Breast epithelium (tissue), 4 donors: ENCODE data around the gene NFE2L2. TPM values are rescaled to one million over a fixed set of nuclear protein-coding genes. Genes with fewer than 3 reads are reported as not detected.

ENCODE experiments used
- DNase-seq, 2 donors: peaks; one replicate each; pipeline ENCODE4 v3.0.0-alpha.2; 2019; ENCODE audit warnings: low spot score in 2 of 2
- H3K27ac ChIP-seq, 2 donors: fragments of 200-600 bp; sonication (generic) in 1 of 2; one replicate each; pipeline ENCODE4 v1.5.1; 2016 to 2019; ENCODE audit warnings: mild to moderate bottlenecking in 1 of 2
- H3K27me3 ChIP-seq, 2 donors: fragments of 200-600 bp; sonication (generic) in 1 of 2; one replicate each; pipeline versions ENCODE4 v1.5.1 to v1.6.0; 2017 to 2019; ENCODE audit warnings: control low read depth in 1 of 2, mild to moderate bottlenecking in 1 of 2
- H3K36me3 ChIP-seq: fragments of 200-600 bp; one replicate; pipeline ENCODE4 v1.5.1; 2019
- H3K4me1 ChIP-seq, 2 donors: fragments of 200-600 bp; sonication (generic); one replicate each; pipeline ENCODE4 v1.5.1; 2016 to 2019; ENCODE audit warnings: control low read depth in 1 of 2
- H3K4me3 ChIP-seq, 3 donors: fragments of 200-600 bp; sonication (generic); 1 replicate in 2 of 3; 2 replicates in 1 of 3; pipeline ENCODE4 v1.5.1; 2016 to 2019; ENCODE audit warnings: mild to moderate bottlenecking in 3 of 3, moderate library complexity in 2 of 3
- H3K9me3 ChIP-seq, 2 donors: fragments of 200-600 bp; sonication (generic) in 1 of 2; one replicate each; pipeline ENCODE4 v1.5.1; 2016 to 2019; ENCODE audit warnings: control low read depth in 1 of 2
- CTCF ChIP-seq, 3 donors: fragments of 450-650 bp; IDR thresholded peaks; one replicate each; pipeline ENCODE4 v1.5.1; 2016 to 2017; ENCODE audit warnings: antibody characterized with exemption in 3 of 3, mild to moderate bottlenecking in 3 of 3, moderate library complexity in 3 of 3
- POLR2A ChIP-seq: fragments of 450-650 bp; IDR thresholded peaks from one replicate; pipeline ENCODE4 v1.6.1; 2016; ENCODE audit warnings: antibody characterized with exemption, mild to moderate bottlenecking, moderate library complexity
- POLR2AphosphoS5 ChIP-seq, 3 donors: sonication (generic); formaldehyde crosslinking; IDR thresholded peaks; one replicate each; pipeline ENCODE4 v1.6.1; 2017; ENCODE audit warnings: antibody characterized with exemption in 3 of 3
- intact Hi-C: fragments of 100-400 bp; cut with DNase I; formaldehyde crosslinking; loops from one replicate; pipeline ENCODE4 v1.15.1; 2023; ENCODE audit warnings: low total_unique reads
- total RNA-seq, 3 donors: library from RNA; depleted of rRNA; stranded (reverse); fragments of >200 nt; gene quantifications; one replicate each; pipeline ENCODE4 v1.1.0, GENCODE V29; 2016

NFE2L2 gene
- total RNA-seq, 3 donors from 2014 or later: 63.8 to 133 (median 124) TPM

- Histone ChIP-seq H3K4me3 (peak overlapping the region; percentile 75 to 99 (median 98)), H3K4me1 (peaks cover 0 to 6% of the 10 kb centered on the region in 2 donors), H3K27me3 (no peaks in the 10 kb centered on the region), H3K9me3 (no peaks in the 10 kb centered on the region), H3K36me3 (no peaks in the 10 kb centered on the region), H3K27ac (peak overlapping the region; percentile 100)
- no peak for DNase-seq
- intact Hi-C loops: loop anchor here (2.0 kb wide), 1 partner anchor 53 kb away; the partner anchor contains the start of gene HNRNPA3
- TF ChIP-seq POLR2A (no peak), POLR2AphosphoS5 (IDR thresholded peaks at IDR 0.05) (no peak), CTCF (IDR thresholded peaks at IDR 0.05) (no peak)
Measured at GRCh38 chr2:177265824-177266817, 1.6 kb upstream of the NFE2L2 start.

- Histone ChIP-seq H3K27me3 (no peaks in the 10 kb centered on the region), H3K4me3 (peak overlapping the region; percentile 75 to 99 (median 98)), H3K4me1 (peaks cover 0 to 13% of the 10 kb centered on the region in 2 donors), H3K36me3 (no peaks in the 10 kb centered on the region), H3K9me3 (no peaks in the 10 kb centered on the region), H3K27ac (peak overlapping the region; percentile 100)
- peak; percentile 37 to 54 for DNase-seq
- intact Hi-C loops: loop anchor here (2.0 kb wide), 1 partner anchor 51 kb away; the partner anchor contains the start of gene HNRNPA3
- no peak for TF ChIP-seq POLR2AphosphoS5 (IDR thresholded peaks at IDR 0.05)
- peak in 1 of 3 donors; percentile 20 for TF ChIP-seq CTCF (IDR thresholded peaks at IDR 0.05)
Measured at GRCh38 chr2:177264209-177264692, 276 bp downstream of the NFE2L2 start.

- intact Hi-C loops: loop anchor here (2.0 kb wide), 1 partner anchor 51 kb away; the partner anchor contains the start of gene HNRNPA3
- H3K27me3 ChIP-seq: no peaks in the 10 kb centered on the region
- peak; percentile 98 for DNase-seq
- H3K9me3 ChIP-seq: no peaks in the 10 kb centered on the region
- H3K27ac ChIP-seq: peak overlapping the region; percentile 100
- H3K4me3 ChIP-seq: peak overlapping the region; percentile 75 to 99 (median 98)
- peak; percentile 95 to 99 (median 99) for TF ChIP-seq POLR2AphosphoS5 (IDR thresholded peaks at IDR 0.05)
- TF ChIP-seq CTCF (IDR thresholded peaks at IDR 0.05): peak; percentile 82 to 97 (median 96)
- TF ChIP-seq POLR2A: no peak
- no peaks in the 10 kb centered on the region for H3K36me3 ChIP-seq
- H3K4me1 ChIP-seq: peaks cover 0 to 13% of the 10 kb centered on the region in 2 donors
Measured at GRCh38 chr2:177263451-177264208, 897 bp downstream of the NFE2L2 start.

GRCh38 chr2:177262958-177263450 is 1.5 kb downstream of the NFE2L2 start:
- Histone ChIP-seq H3K4me3 (peak overlapping the region; percentile 75 to 99 (median 98)), H3K27me3 (no peaks in the 10 kb centered on the region), H3K9me3 (no peaks in the 10 kb centered on the region), H3K36me3 (no peaks in the 10 kb centered on the region), H3K27ac (peak overlapping the region; percentile 100), H3K4me1 (peaks cover 0 to 13% of the 10 kb centered on the region in 2 donors)
- DNase-seq: no peak
- no peak for TF ChIP-seq POLR2AphosphoS5 (IDR thresholded peaks at IDR 0.05)
- no peak for TF ChIP-seq POLR2A
- TF ChIP-seq CTCF (IDR thresholded peaks at IDR 0.05): no peak
- intact Hi-C loops: loop anchor here (1.0 kb wide), 1 partner anchor 16 kb away; no protein-coding TSS in a partner anchor
